Stimulated activated CD4-positive, alpha-beta T cell treated with anti-CD3 and anti-CD28 coated beads, TNF-alpha, amount 100 ng/mL, for 48 hours (primary cell): ENCODE results near the gene KRTAP2-1.
"Not testable (repeated sequence)": the region's sequence is repeated elsewhere in the genome, so short reads cannot be mapped to it uniquely, and the experiment has no call there.

Source experiments
- DNase-seq, 3 donors: peaks; one replicate each; pipeline ENCODE4 v3.0.0-alpha.2; 2020; ENCODE audit warnings: low read depth in 3 of 3

The KRTAP2-1 gene

GRCh38 chr17:41012326-41013120 is 34.6 kb downstream of the KRTAP2-1 start:
- no peak for DNase-seq

DNA sequence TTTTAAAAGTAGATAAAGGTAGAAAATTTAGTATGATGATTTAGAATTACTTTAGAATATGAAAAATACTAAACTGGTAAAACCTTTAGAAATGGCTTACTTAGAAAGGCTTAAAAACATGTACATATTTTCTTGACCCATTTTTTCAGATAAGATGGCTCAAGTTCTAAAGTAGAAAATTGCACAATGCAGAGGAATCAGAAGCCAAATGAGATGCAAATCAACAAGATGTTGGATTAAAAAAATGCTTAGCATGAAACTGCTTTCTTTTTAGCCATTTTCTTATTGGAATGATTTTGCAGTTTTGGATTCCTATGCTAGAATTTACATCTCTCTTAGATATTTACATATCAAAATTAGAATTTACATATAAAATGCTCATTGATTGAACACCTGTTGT is 36.7 kb downstream of the KRTAP2-1 start:
- no peak for DNase-seq

DNA sequence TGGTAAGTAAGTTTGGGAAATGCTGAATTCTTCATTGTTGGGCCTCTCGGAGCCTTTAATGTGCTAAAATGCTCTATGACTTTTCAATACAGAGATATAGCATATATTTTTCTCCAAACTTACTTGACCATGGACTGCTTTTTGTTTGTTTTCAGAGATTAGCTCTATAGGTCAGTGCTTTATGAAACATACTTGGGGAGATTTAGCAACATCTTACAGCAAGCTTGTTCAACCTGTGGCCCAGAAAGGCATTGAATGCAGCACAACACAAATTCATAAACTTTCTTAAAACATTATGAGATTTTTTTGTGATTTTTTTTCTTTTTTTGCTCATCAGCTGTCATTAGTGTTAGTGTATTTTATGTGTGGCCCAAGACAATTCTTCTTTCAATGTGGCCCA is 37.2 kb downstream of the KRTAP2-1 start:
- DNase-seq = no peak

DNA sequence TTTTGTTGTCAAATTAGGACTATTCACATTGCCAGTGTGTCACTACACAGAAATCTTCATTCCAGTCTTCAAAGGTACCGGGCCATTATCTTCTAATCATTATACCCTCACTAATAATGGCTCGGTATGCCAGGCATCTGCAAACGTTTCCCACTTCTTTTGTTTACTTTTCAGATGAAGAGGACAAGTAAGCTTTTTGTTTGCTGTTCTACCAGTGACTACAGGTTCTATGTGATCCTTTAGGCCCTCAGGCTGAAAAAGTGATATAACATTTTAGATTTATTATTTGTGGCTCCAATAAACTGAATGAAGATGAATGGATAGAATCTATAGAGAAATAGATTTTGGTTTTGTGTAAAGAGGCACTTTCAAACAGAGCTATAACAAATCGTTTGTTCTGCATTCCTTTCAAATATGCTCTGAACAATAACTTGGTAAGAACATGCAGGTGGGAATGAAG is 37.8 kb downstream of the KRTAP2-1 start:
- DNase-seq = no peak

- DNase-seq = no peak
These were observed 38.3 kb downstream of the KRTAP2-1 start, which contains the start of gene KRTAP3-1 for GRCh38 chr17:41008811-41009210. Gene KRTAP3-1, minus strand, starts transcription at chr17:41009128. Its CDS starts 54 bp downstream, at chr17:41009074.

DNA sequence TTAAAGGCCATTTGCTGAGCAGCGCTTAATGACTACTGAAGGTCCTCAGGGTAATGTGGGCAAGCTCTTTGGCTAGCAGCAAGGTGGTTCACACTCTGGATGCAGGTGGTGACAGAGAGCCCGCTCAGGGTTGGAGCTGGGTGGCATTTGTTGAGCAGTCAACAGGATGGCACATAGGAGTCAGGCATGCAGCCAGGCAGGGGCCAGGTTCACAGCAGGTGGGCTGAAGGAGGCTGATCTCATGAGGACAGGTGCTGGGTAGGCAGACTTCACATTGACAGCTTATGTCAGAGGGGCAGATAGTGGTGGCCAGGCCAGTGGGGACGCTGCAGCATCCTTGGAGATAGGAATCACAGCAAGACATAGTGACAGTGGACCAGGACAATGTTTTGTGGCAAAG is 42.7 kb downstream of the KRTAP2-1 start:
- no peak for DNase-seq

GRCh38 chr17:41003926-41004325 is 43.2 kb downstream of the KRTAP2-1 start:
- DNase-seq = no peak

DNA sequence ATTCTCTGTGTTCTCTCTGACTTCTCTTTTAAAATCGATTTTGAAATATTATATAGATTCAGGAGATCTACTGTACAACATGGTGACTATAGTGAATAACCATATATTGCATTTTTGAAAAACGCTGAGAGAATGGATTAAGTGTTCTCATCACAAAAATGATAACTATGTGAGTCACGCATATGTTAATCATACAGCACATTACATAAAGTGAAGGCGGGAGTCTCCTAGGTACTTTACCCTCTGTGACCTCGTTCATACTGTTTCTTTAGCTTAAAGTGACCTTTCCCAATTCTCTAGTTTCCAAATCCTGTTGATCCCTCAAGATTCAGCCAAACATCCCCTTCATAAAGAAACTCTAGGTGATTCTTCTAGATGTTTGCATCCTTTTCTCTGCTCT is 44.3 kb downstream of the KRTAP2-1 start:
- DNase-seq = no peak

DNA sequence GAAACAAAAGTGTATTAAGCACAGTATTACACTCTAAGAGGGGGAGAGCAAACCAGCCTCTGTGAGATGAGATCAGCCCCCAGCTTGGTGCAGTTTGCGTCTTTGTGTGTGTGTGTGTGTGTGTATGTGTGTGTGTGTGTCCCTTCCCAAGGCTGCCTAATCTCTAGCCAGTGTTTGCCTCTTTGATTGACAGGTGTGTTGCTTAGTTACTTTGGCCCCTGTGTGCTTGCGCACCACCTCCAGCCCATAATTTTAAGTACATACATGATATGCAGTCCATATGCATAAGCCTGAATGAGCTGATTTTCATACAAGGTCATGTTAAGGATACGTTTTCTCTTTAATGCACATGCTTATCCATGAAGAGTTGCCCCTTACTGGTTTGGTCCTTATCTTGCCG is 45.3 kb downstream of the KRTAP2-1 start:
- no peak for DNase-seq

DNA sequence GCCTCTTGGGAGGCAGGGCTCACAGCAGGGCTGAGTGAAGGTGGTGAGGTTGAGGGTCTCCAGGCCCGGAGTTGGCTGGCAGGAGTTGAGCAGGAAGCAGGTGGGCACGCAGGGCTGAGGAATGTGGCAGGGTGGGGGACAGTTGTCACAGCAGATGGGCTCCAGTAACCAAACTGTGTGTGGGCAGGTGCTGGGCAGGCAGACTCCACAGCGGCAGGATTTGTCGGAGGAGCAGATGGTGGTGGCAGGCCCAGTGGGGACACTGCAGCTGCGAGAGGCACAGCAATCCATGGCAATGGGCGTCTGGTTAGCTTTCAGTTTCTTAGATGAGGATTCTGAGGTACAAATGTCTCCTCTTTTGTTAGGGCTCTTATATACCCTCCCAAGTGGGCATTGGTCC is 47.6 kb downstream of the KRTAP2-1 start, which contains the start of gene KRTAP3-2:
KRTAP3-2 (minus strand) TSS at position 344 of the 400 bp plus-strand sequence; CDS start at position 291, 53 bp downstream.
- not testable (repeated sequence) for DNase-seq

GRCh38 chr17:40997361-40997760 is 49.8 kb downstream of the KRTAP2-1 start:
- no peak for DNase-seq

- DNase-seq = no peak
These were observed 50.3 kb downstream of the KRTAP2-1 start for GRCh38 chr17:40996829-40997228.
